ENCODE measurements around the gene CHP1. TPM values are rescaled to one million over a fixed set of nuclear protein-coding genes. Genes with fewer than 3 reads are reported as not detected.

The CHP1 gene
- total RNA-seq, 1 experiment from 2014 or later = 97.7 TPM

DNA sequence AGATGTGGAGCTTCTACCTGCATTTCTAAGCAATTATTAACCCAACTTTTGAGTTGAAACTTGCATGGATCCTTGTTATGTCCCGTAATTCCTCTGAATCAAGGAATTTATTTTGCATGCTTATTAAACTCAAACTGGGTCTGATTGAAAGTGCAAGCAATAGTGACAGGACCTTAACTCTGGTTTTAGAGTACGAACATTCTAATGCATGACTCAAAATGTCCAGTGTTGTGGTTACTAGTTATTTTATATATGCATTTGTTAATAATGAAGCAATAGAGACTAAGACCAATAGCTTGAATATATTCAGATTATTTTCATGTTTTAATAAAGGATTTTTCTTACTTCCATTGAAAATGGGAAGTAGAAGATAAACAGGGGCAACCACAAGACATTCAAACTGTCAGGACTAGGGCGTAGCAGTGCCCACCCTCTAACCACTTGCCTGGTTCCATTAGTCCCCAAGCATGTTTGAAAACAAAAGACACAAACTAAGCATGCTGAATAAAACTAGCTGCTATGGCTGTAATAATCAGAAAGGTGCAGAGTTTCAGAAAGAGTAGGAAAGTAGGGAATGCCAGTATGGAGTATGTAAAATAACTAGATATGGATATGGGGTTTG is 73.2 kb downstream of the CHP1 start:
- Histone ChIP-seq H2BK120ac (ENCODE audit: low read depth, low read length, poor library complexity, severe bottlenecking) (no peak overlapping the region), H3K27ac (ENCODE audit: insufficient read length, low read depth, low read length) (no peak overlapping the region), H2BK15ac (ENCODE audit: low read depth, low read length) (no peak overlapping the region), H3T11ph (ENCODE audit: low read length) (no peak overlapping the region), H4K5ac (ENCODE audit: insufficient read length, low read depth, low read length) (no peak overlapping the region), H2BK20ac (ENCODE audit: low read depth, low read length, poor library complexity, severe bottlenecking) (no peak overlapping the region), H3K23ac (ENCODE audit: insufficient read length, low read depth, low read length) (no peak overlapping the region), H4K8ac (replicated peaks; ENCODE audit: insufficient read length, low read depth, low read length) (no peak overlapping the region), H2AFZ (ENCODE audit: low read length) (no peak overlapping the region), H3K79me1 (ENCODE audit: insufficient read depth, low read depth, low read length, poor library complexity, severe bottlenecking) (no peaks in the 10 kb centered on the region), H4K91ac (ENCODE audit: insufficient read length, low read depth, low read length) (no peak overlapping the region), H3K79me2 (ENCODE audit: insufficient read depth, low read length) (no peaks in the 10 kb centered on the region), H3K27me3 (ENCODE audit: insufficient read depth, low read length) (no peaks in the 10 kb centered on the region), H3K4ac (ENCODE audit: low read depth, low read length) (no peak overlapping the region), H2BK12ac (ENCODE audit: insufficient read length, low read depth, low read length) (no peak overlapping the region), H4K20me1 (ENCODE audit: control insufficient read depth, insufficient read depth, insufficient read length) (no peaks in the 10 kb centered on the region), H2BK5ac (ENCODE audit: insufficient read length, low read length) (no peak overlapping the region), H2AK5ac (ENCODE audit: insufficient read length, low read length) (no peak overlapping the region), H3K9me3 (ENCODE audit: control insufficient read depth, low read depth, low read length) (no peaks in the 10 kb centered on the region), H3K9ac (ENCODE audit: extremely low read depth, insufficient read length, low read length) (no peak overlapping the region), H3K14ac (ENCODE audit: insufficient read depth, low read length) (no peak overlapping the region), H3K23me2 (ENCODE audit: insufficient read length, low read depth, low read length, poor library complexity, severe bottlenecking) (no peaks in the 10 kb centered on the region), H3K56ac (ENCODE audit: insufficient read length, low read depth, low read length) (no peak overlapping the region), H3K18ac (ENCODE audit: insufficient read length, low read depth, low read length) (no peak overlapping the region), H3K4me2 (ENCODE audit: insufficient read depth, insufficient read length, low read length) (no peak overlapping the region), H3K4me1 (ENCODE audit: insufficient read depth, low read length) (no peaks in the 10 kb centered on the region; the same call in 1 of the 2 replicates)
- TF ChIP-seq, protein P1, sequence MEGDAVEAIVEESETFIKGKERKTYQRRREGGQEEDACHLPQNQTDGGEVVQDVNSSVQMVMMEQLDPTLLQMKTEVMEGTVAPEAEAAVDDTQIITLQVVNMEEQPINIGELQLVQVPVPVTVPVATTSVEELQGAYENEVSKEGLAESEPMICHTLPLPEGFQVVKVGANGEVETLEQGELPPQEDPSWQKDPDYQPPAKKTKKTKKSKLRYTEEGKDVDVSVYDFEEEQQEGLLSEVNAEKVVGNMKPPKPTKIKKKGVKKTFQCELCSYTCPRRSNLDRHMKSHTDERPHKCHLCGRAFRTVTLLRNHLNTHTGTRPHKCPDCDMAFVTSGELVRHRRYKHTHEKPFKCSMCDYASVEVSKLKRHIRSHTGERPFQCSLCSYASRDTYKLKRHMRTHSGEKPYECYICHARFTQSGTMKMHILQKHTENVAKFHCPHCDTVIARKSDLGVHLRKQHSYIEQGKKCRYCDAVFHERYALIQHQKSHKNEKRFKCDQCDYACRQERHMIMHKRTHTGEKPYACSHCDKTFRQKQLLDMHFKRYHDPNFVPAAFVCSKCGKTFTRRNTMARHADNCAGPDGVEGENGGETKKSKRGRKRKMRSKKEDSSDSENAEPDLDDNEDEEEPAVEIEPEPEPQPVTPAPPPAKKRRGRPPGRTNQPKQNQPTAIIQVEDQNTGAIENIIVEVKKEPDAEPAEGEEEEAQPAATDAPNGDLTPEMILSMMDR (conservative IDR thresholded peaks at IDR 0.05) = no peak
- no peaks in the 10 kb centered on the region for H3K9me3 Mint-ChIP-seq
- H3K4me3 Mint-ChIP-seq = no peak overlapping the region
- peak overlapping the region in 1 of 3 experiments; percentile 81; a peak in 3 of 7 replicates for H3K27ac Mint-ChIP-seq
- H3K4me1 Mint-ChIP-seq = peaks cover 33 to 39% of the 10 kb centered on the region in 2 experiments
- H3K27me3 Mint-ChIP-seq (ENCODE audit: low read depth) = no peaks in the 10 kb centered on the region; the same call in 1 of the 2 replicates
- DNase-seq = no peak
- WGBS (ENCODE audit: extremely low coverage, insufficient read length, low lambda C conversion rate) = no CpG with 5 or more reads among the region's 3 CpGs
- peaks cover 5 to 29% (median 19%) of the 10 kb centered on the region in 3 experiments; a peak in 6 of 7 replicates for H3K36me3 Mint-ChIP-seq (ENCODE audit: insufficient read depth in 1 of 3, low read depth in 3 of 3)
